Mammary epithelial cell (primary cell): Measurements from ENCODE around the gene MTX1.

Experiments used
- CTCF ChIP-seq, 2 donors: IDR thresholded peaks in 1 of 2; conservative IDR thresholded peaks in 1 of 2; 2 replicates each; pipeline ENCODE4 v1.5.1; 2011 to 2012; ENCODE audit warnings: inconsistent platforms in 2 of 2, low read length in 2 of 2, mild to moderate bottlenecking in 2 of 2, control low read depth in 1 of 2, low read depth in 1 of 2; ENCODE audit not compliant: insufficient read depth in 1 of 2; ENCODE audit errors: extremely low read depth in 1 of 2
- EZH2 ChIP-seq: IDR thresholded peaks from 2 replicates; pipeline ENCODE4 v1.6.1; 2012; ENCODE audit warnings: low read length, inconsistent platforms, borderline replicate concordance

- TF ChIP-seq CTCF (conservative IDR thresholded peaks at IDR 0.05 in 1 of 2, IDR thresholded peaks at IDR 0.05 in 1 of 2; ENCODE audit: extremely low read depth in 1 of 2, insufficient read depth in 1 of 2, low read depth in 1 of 2, low read length in 2 of 2) (no peak), EZH2 (no peak)
Observed at GRCh38 chr1:155170806-155171205, 37.7 kb upstream of the MTX1 start.
